Stimulated activated CD4-positive, alpha-beta T cell treated with anti-CD3 and anti-CD28 coated beads, Interleukin-15, amount 100 ng/mL, for 24 hours (primary cell): Measurements from ENCODE around the gene ENHO.
"Not testable (repeated sequence)": the region's sequence is repeated elsewhere in the genome, so short reads cannot be mapped to it uniquely, and the experiment has no call there.

Source experiments
- DNase-seq: peaks from one replicate; pipeline ENCODE4 v3.0.0-alpha.2; 2020

ENHO gene

GRCh38 chr9:34555002-34555348, 32.2 kb upstream of the ENHO start:
- no peak for DNase-seq

- DNase-seq, result no peak
Measured at GRCh38 chr9:34554211-34555001, 31.6 kb upstream of the ENHO start.

GRCh38 chr9:34553511-34554021, 30.8 kb upstream of the ENHO start:
- no peak for DNase-seq

- no peak for DNase-seq
Measured at GRCh38 chr9:34552986-34553385, 30.2 kb upstream of the ENHO start.

- no peak for DNase-seq
Measured at GRCh38 chr9:34552606-34552981, 29.8 kb upstream of the ENHO start.

GRCh38 chr9:34551751-34552605, 29.2 kb upstream of the ENHO start:
- DNase-seq, result no peak

GRCh38 chr9:34550681-34551270, 28.0 kb upstream of the ENHO start:
- no peak for DNase-seq

- DNase-seq, result no peak
Measured at GRCh38 chr9:34550016-34550680, 27.4 kb upstream of the ENHO start.

- DNase-seq, result no peak
Measured at GRCh38 chr9:34549407-34549732, 26.6 kb upstream of the ENHO start.

GRCh38 chr9:34547960-34548611, 25.3 kb upstream of the ENHO start:
- DNase-seq, result peak; percentile 56

GRCh38 chr9:34546834-34547827, 24.3 kb upstream of the ENHO start:
- peak; percentile 75 for DNase-seq

- DNase-seq, result no peak
Measured at GRCh38 chr9:34546102-34546833, 23.5 kb upstream of the ENHO start.

GRCh38 chr9:34545497-34545896, 22.7 kb upstream of the ENHO start:
- DNase-seq, result no peak

- no peak for DNase-seq
Measured at GRCh38 chr9:34544035-34544434, 21.2 kb upstream of the ENHO start.

- no peak for DNase-seq
Measured at GRCh38 chr9:34541540-34541939, 18.8 kb upstream of the ENHO start.

GRCh38 chr9:34540827-34541226, 18.0 kb upstream of the ENHO start:
- no peak for DNase-seq

- no peak for DNase-seq
Measured at GRCh38 chr9:34536685-34537084, 13.9 kb upstream of the ENHO start.

GRCh38 chr9:34532041-34532440, 9.3 kb upstream of the ENHO start:
- not testable (repeated sequence) for DNase-seq

- DNase-seq, result no peak
Measured at GRCh38 chr9:34526026-34526425, 3.2 kb upstream of the ENHO start.

- DNase-seq, result no peak
Measured at GRCh38 chr9:34524349-34524748, 1.6 kb upstream of the ENHO start.
